HEK293 (cell line): ENCODE results near the gene DPEP3.

Experiments used
- YY1 ChIP-seq: fragments of 450-650 bp; formaldehyde crosslinking; IDR thresholded peaks from 2 replicates; pipeline ENCODE4 v1.5.1; 2018; ENCODE audit warnings: missing biosample characterization, missing genetic modification characterization
- ZNF133 ChIP-seq: fragments of 450-650 bp; formaldehyde crosslinking; IDR thresholded peaks from 2 replicates; pipeline ENCODE4 v1.5.1; 2016; ENCODE audit warnings: missing biosample characterization, missing genetic modification characterization
- ZNF138 ChIP-seq: fragments of 450-650 bp; formaldehyde crosslinking; IDR thresholded peaks from 2 replicates; pipeline ENCODE4 v1.5.1; 2016; ENCODE audit warnings: missing biosample characterization, missing genetic modification characterization, borderline replicate concordance
- ZNF660 ChIP-seq: fragments of 450-650 bp; IDR thresholded peaks from 2 replicates; pipeline ENCODE4 v1.5.1; 2018; ENCODE audit warnings: missing biosample characterization, mild to moderate bottlenecking, missing genetic modification characterization
- ZNF768 ChIP-seq: fragments of 450-650 bp; formaldehyde crosslinking; IDR thresholded peaks from 2 replicates; pipeline ENCODE4 v1.5.1; 2018; ENCODE audit warnings: missing biosample characterization, mild to moderate bottlenecking, missing genetic modification characterization
- TF ChIP-seq, protein P1 (sequence below): fragments of 450-650 bp; formaldehyde crosslinking; IDR thresholded peaks from 2 replicates; pipeline ENCODE4 v1.5.1; 2016; ENCODE audit warnings: missing biosample characterization, missing genetic modification characterization

DNA sequence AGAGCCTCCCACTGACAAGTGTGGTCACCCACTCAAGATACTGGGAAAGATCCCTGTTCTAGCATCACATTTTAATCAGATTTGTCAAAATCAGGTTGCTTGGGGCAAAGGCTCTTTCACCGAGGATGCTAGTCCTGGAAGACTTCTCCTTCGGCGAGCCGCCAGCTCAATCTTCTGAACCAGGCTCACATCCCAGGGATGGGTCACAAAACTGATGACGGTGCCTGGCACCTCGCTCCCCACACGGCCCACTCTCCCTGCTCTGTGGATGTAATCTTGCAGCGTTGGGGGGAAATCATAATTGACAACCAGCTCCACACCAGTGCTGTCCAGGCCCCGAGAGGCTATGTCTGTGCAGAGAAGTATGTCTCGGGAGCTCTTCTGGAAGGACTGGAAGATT is 41.2 kb upstream of the DPEP3 start:
- TF ChIP-seq ZNF660 (tag by site-specific recombination) (no peak), YY1 (no peak), ZNF133 (no peak), ZNF768 (tag by site-specific recombination) (no peak), ZNF138 (tag by site-specific recombination) (no peak)
- TF ChIP-seq, protein P1, sequence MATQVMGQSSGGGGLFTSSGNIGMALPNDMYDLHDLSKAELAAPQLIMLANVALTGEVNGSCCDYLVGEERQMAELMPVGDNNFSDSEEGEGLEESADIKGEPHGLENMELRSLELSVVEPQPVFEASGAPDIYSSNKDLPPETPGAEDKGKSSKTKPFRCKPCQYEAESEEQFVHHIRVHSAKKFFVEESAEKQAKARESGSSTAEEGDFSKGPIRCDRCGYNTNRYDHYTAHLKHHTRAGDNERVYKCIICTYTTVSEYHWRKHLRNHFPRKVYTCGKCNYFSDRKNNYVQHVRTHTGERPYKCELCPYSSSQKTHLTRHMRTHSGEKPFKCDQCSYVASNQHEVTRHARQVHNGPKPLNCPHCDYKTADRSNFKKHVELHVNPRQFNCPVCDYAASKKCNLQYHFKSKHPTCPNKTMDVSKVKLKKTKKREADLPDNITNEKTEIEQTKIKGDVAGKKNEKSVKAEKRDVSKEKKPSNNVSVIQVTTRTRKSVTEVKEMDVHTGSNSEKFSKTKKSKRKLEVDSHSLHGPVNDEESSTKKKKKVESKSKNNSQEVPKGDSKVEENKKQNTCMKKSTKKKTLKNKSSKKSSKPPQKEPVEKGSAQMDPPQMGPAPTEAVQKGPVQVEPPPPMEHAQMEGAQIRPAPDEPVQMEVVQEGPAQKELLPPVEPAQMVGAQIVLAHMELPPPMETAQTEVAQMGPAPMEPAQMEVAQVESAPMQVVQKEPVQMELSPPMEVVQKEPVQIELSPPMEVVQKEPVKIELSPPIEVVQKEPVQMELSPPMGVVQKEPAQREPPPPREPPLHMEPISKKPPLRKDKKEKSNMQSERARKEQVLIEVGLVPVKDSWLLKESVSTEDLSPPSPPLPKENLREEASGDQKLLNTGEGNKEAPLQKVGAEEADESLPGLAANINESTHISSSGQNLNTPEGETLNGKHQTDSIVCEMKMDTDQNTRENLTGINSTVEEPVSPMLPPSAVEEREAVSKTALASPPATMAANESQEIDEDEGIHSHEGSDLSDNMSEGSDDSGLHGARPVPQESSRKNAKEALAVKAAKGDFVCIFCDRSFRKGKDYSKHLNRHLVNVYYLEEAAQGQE (tag by site-specific recombination), result no peak
